A549 (cell line): ENCODE data around the gene PGAP3. TPM values are rescaled to one million over a fixed set of nuclear protein-coding genes. Genes with fewer than 3 reads are reported as not detected.

Experiments used
- ATAC-seq, 2 experiments: fragments of 200-7000 bp in 1 of 2; fragments of >200 bp in 1 of 2; cut with Nextera tagmentation in 1 of 2; cut with Tn5 transposase in 1 of 2; 3 replicates each; pipeline versions ENCODE4 v1.8.0 to v1.9.1; 2018 to 2020; ENCODE audit warnings: mild to moderate bottlenecking in 1 of 2, moderate library complexity in 1 of 2
- CTCF ChIA-PET: fragments of 300-600 bp; sonication (Branson Sonifier 250); formaldehyde crosslinking; extraction: SDS; loops from one replicate; lab custom pipeline; 2021; ENCODE audit warnings: antibody characterized with exemption, inconsistent platforms; lab: Yijun Ruan, JAX
- POLR2A ChIA-PET: fragments of 350-600 bp; formaldehyde crosslinking; extraction: SDS; loops from one replicate; lab custom pipeline; 2021; ENCODE audit warnings: antibody characterized with exemption, inconsistent platforms; lab: Yijun Ruan, JAX
- DNase-seq, 2 experiments: peaks; one replicate each; pipeline versions ENCODE4 v3.0.0 to v3.0.0-alpha.2; 2011 to 2016; ENCODE audit warnings: low read depth in 1 of 2, low spot score in 1 of 2
- FAIRE-seq: peaks from 2 replicates; lab custom pipeline; 2011; peaks lifted over from hg19 to GRCh38; lab: Jason Lieb, UNC
- H3K27ac ChIP-seq, 2 experiments: fragments of >200 bp; sonication (Bioruptor Twin); formaldehyde crosslinking; 3 replicates each; pipeline ENCODE4 v1.5.1; 2016 to 2017
- H3K4me1 ChIP-seq: fragments of >200 bp; sonication (Bioruptor Twin); formaldehyde crosslinking; 3 replicates; pipeline ENCODE4 v1.6.1; 2016
- H3K4me2 ChIP-seq: fragments of >200 bp; sonication (Bioruptor Twin); formaldehyde crosslinking; 3 replicates; pipeline ENCODE4 v1.6.1; 2016
- H3K4me3 ChIP-seq: fragments of >200 bp; sonication (Bioruptor Twin); formaldehyde crosslinking; 3 replicates; pipeline ENCODE4 v1.5.1; 2016
- H3K9me3 ChIP-seq: fragments of >200 bp; sonication (Bioruptor Twin); formaldehyde crosslinking; 3 replicates; pipeline ENCODE4 v1.6.1; 2016
- BHLHE40 ChIP-seq: IDR thresholded peaks from 2 replicates; pipeline ENCODE4 v1.6.1; 2012; ENCODE audit warnings: low read depth, low read length, inconsistent platforms
- CBX2 ChIP-seq: fragments of 200-600 bp; sonication (generic); IDR thresholded peaks from 2 replicates; pipeline ENCODE4 v1.6.1; 2016; ENCODE audit warnings: low read depth, mild to moderate bottlenecking, borderline replicate concordance
- CBX8 ChIP-seq: fragments of 200-600 bp; sonication (generic); IDR thresholded peaks from 2 replicates; pipeline ENCODE4 v1.6.1; 2016
- CEBPB ChIP-seq, 2 experiments: fragments of >200 bp in 1 of 2; sonication (Bioruptor Twin) in 1 of 2; formaldehyde crosslinking in 1 of 2; IDR thresholded peaks; 2 replicates each; pipeline ENCODE4 v1.6.1; 2012 to 2016
- CHD4 ChIP-seq: fragments of 200-600 bp; sonication (generic); IDR thresholded peaks from 2 replicates; pipeline ENCODE4 v1.6.1; 2016; ENCODE audit warnings: antibody characterized with exemption, mild to moderate bottlenecking, borderline replicate concordance
- ESRRA ChIP-seq: fragments of 150-350 bp; IDR thresholded peaks from 2 replicates; pipeline ENCODE4 v1.6.1; 2014; ENCODE audit warnings: mild to moderate bottlenecking, low read length, borderline replicate concordance
- FOSB ChIP-seq: fragments of 250-450 bp; sonication (Bioruptor Pico); IDR thresholded peaks from 2 replicates; pipeline ENCODE4 v1.5.0; 2020; ENCODE audit warnings: mild to moderate bottlenecking, moderate library complexity
- FOSL2 ChIP-seq, 2 experiments: fragments of 450-650 bp in 1 of 2; fragments of >200 bp in 1 of 2; sonication (Bioruptor Twin) in 1 of 2; formaldehyde crosslinking; IDR thresholded peaks; 2 replicates each; pipeline versions ENCODE4 v1.5.0 to v1.6.1; 2016 to 2020; ENCODE audit warnings: mild to moderate bottlenecking in 1 of 2, moderate library complexity in 1 of 2
- HEYL ChIP-seq: fragments of 250-450 bp; sonication (Bioruptor Pico); IDR thresholded peaks from 2 replicates; pipeline ENCODE4 v1.8.0; 2021; ENCODE audit warnings: mild to moderate bottlenecking, moderate library complexity
- HMGXB4 ChIP-seq: fragments of 250-450 bp; sonication (Bioruptor Pico); IDR thresholded peaks from 2 replicates; pipeline ENCODE4 v1.5.0; 2021; ENCODE audit warnings: mild to moderate bottlenecking, moderate library complexity, borderline replicate concordance
- HOXA7 ChIP-seq: fragments of 250-450 bp; sonication (Bioruptor Pico); IDR thresholded peaks from 2 replicates; pipeline ENCODE4 v1.5.0; 2020; ENCODE audit warnings: mild to moderate bottlenecking, moderate library complexity
- HOXB5 ChIP-seq: fragments of 250-450 bp; sonication (Bioruptor Pico); IDR thresholded peaks from 2 replicates; pipeline ENCODE4 v1.5.0; 2020; ENCODE audit warnings: mild to moderate bottlenecking, moderate library complexity
- JUNB ChIP-seq: fragments of >200 bp; sonication (Bioruptor Twin); formaldehyde crosslinking; IDR thresholded peaks from 2 replicates; pipeline ENCODE4 v1.6.1; 2016
- KDM1A ChIP-seq: fragments of 200-600 bp; sonication (generic); IDR thresholded peaks from 2 replicates; pipeline ENCODE4 v1.6.1; 2016; ENCODE audit warnings: low read depth, mild to moderate bottlenecking
- KDM5A ChIP-seq: fragments of 200-600 bp; sonication (generic); IDR thresholded peaks from 2 replicates; pipeline ENCODE4 v1.6.1; 2016; ENCODE audit warnings: antibody characterized with exemption, mild to moderate bottlenecking
- MYC ChIP-seq: IDR thresholded peaks from 2 replicates; pipeline ENCODE4 v1.6.1; 2012; ENCODE audit warnings: mild to moderate bottlenecking, inconsistent platforms, low read length, improper control_type of control experiment, borderline replicate concordance
- NFE2L2 ChIP-seq: fragments of 150-350 bp; conservative IDR thresholded peaks from 2 replicates; pipeline ENCODE4 v1.6.1; 2014; ENCODE audit warnings: low read length
- PBX3 ChIP-seq: IDR thresholded peaks from 2 replicates; pipeline ENCODE4 v1.6.1; 2012
- POLR2A ChIP-seq: IDR thresholded peaks from 2 replicates; pipeline ENCODE4 v1.6.1; 2012; ENCODE audit warnings: mild to moderate bottlenecking, low read length
- RARB ChIP-seq: fragments of 250-450 bp; sonication (Bioruptor Pico); IDR thresholded peaks from 2 replicates; pipeline ENCODE4 v1.8.0; 2021; ENCODE audit warnings: mild to moderate bottlenecking, moderate library complexity
- RCOR1 ChIP-seq: fragments of 150-350 bp; IDR thresholded peaks from 2 replicates; pipeline ENCODE4 v1.6.1; 2014; ENCODE audit warnings: antibody characterized with exemption, low read length, low read depth
- RNF2 ChIP-seq: fragments of 200-600 bp; sonication (generic); IDR thresholded peaks from 2 replicates; pipeline ENCODE4 v1.6.1; 2016; ENCODE audit warnings: low read depth, mild to moderate bottlenecking, antibody characterized with exemption, moderate library complexity, borderline replicate concordance
- SREBF2 ChIP-seq: fragments of 450-650 bp; IDR thresholded peaks from 2 replicates; pipeline ENCODE4 v1.6.1; 2014; ENCODE audit warnings: mild to moderate bottlenecking, moderate library complexity
- ZC3H11A ChIP-seq: fragments of 450-650 bp; IDR thresholded peaks from 2 replicates; pipeline ENCODE4 v1.6.1; 2014; ENCODE audit warnings: antibody characterized with exemption, mild to moderate bottlenecking
- ZFP36 ChIP-seq: fragments of 450-650 bp; IDR thresholded peaks from 2 replicates; pipeline ENCODE4 v1.6.1; 2014; ENCODE audit warnings: borderline replicate concordance; ENCODE audit not compliant: partially characterized antibody
- ZNF302 ChIP-seq: fragments of 250-450 bp; sonication (Bioruptor Pico); IDR thresholded peaks from 2 replicates; pipeline ENCODE4 v1.9.0; 2021; ENCODE audit warnings: inconsistent platforms, mild to moderate bottlenecking, moderate library complexity
- ZSCAN20 ChIP-seq: fragments of 250-450 bp; sonication (Bioruptor Pico); IDR thresholded peaks from 2 replicates; pipeline ENCODE4 v1.8.0; 2022; ENCODE audit warnings: mild to moderate bottlenecking, moderate library complexity
- WGBS: methylation state at CpG from one replicate; pipeline ENCODE4 v1.1.6; 2017; ENCODE audit errors: missing lambda C conversion rate; 5-methylcytosine and 5-hydroxymethylcytosine counted together
- polyA plus RNA-seq, 4 experiments: library from polyadenylated mRNA; depleted of rRNA in 3 of 4; stranded (reverse); fragments of >200 nt; fragmentation: RNase III in 1 of 4; extraction: RNeasy Plus Mini Kit Qiagen cat#74134 plus additional on column Dnase treatment in 1 of 4; gene quantifications; 2 replicates in 3 of 4; 3 replicates in 1 of 4; pipeline ENCODE4 v1.2.3, GENCODE V29; 2011 to 2017
- TF ChIP-seq, protein P1 (sequence below): IDR thresholded peaks from 2 replicates; pipeline ENCODE4 v1.6.1; 2012

The PGAP3 gene
- polyA plus RNA-seq, 2 of the 4 experiments (the other 2 are of a cell fraction), result 7.3 to 8.5 TPM

- FAIRE-seq, result no peak
Observed at GRCh38 chr17:39666231-39666600, 21.6 kb downstream of the PGAP3 start.

DNA sequence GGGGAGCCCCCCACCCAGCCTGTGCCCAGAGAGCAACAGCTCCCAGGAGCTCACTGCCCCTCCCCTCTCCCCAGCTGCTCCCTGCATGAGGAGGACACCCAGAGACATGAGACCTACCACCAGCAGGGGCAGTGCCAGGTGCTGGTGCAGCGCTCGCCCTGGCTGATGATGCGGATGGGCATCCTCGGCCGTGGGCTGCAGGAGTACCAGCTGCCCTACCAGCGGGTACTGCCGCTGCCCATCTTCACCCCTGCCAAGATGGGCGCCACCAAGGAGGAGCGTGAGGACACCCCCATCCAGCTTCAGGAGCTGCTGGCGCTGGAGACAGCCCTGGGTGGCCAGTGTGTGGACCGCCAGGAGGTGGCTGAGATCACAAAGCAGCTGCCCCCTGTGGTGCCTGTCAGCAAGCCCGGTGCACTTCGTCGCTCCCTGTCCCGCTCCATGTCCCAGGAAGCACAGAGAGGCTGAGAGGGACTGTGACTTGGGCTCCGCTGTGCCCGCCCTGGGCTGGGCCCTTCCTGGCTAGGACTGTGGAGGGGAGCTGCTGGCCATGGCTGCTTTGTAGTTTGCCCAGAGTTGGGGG is 22.1 kb downstream of the PGAP3 start:
- Histone ChIP-seq H3K27ac (peak overlapping the region in 1 of 2 experiments; percentile 44; a peak in 3 of 6 replicates), H3K4me1 (peaks cover 61% of the 10 kb centered on the region), H3K9me3 (no peaks in the 10 kb centered on the region), H3K4me2 (peak overlapping the region; percentile 24), H3K4me3 (no peak overlapping the region)
- POLR2A ChIA-PET, result interaction anchor here (0.7 to 1.5 kb wide), 4 partner anchors 22 to 64 kb away, joined by 3 to 5 read pairs (median 4); partner anchors contain the start of genes ERBB2 and PGAP3
- TF ChIP-seq FOSL2 (IDR thresholded peaks at IDR 0.05) (no peak), FOSL2 (CRISPR knock-in tag; IDR thresholded peaks at IDR 0.05) (no peak), RCOR1 (no peak), ZC3H11A (no peak), CBX8 (no peak), HEYL (CRISPR knock-in tag) (no peak), PBX3 (no peak), BHLHE40 (no peak), JUNB (no peak), KDM1A (no peak), HMGXB4 (no peak), CEBPB (IDR thresholded peaks at IDR 0.05) (no peak), RARB (CRISPR knock-in tag) (no peak), RNF2 (no peak), HOXB5 (CRISPR knock-in tag) (no peak), ESRRA (no peak), KDM5A (no peak), NFE2L2 (no peak), ZSCAN20 (no peak), MYC (no peak)
- TF ChIP-seq, protein P1, sequence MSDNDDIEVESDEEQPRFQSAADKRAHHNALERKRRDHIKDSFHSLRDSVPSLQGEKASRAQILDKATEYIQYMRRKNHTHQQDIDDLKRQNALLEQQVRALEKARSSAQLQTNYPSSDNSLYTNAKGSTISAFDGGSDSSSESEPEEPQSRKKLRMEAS, result no peak
- ATAC-seq, result peak; percentile 60 to 69
- peak; percentile 62 to 91 for DNase-seq
- 58% methylated on average over 9 of the region's 17 CpGs for WGBS
- no peak for FAIRE-seq
- CTCF ChIA-PET, result interaction anchor here (0.7 to 50.7 kb wide), 16 partner anchors 9 to 315 kb away, joined by 3 to 1391 read pairs (median 4); partner anchors contain the start of genes ERBB2, MIEN1, PGAP3 and PPP1R1B

More at GRCh38 chr17:39666231-39666600, 21.6 kb downstream of the PGAP3 start:
- peak in 1 of 2 experiments; percentile 28 for DNase-seq
- H3K9me3 ChIP-seq, result no peaks in the 10 kb centered on the region
- ChIA-PET POLR2A (interaction anchor here (0.7 to 1.5 kb wide), 3 partner anchors 22 to 63 kb away, joined by 4 to 5 read pairs (median 4); partner anchors contain the start of genes ERBB2 and PGAP3), CTCF (interaction anchor here (0.6 to 50.7 kb wide), 15 partner anchors 9 to 314 kb away, joined by 3 to 1391 read pairs (median 4); partner anchors contain the start of genes ERBB2, MIEN1, PGAP3 and PPP1R1B)
- WGBS, result 57% methylated on average over 2 of the region's 2 CpGs
- ATAC-seq, result no peak
- peaks cover 61% of the 10 kb centered on the region for H3K4me1 ChIP-seq
- H3K4me3 ChIP-seq, result no peak overlapping the region
- no peak for TF ChIP-seq KDM1A
- no peak for TF ChIP-seq ESRRA
- no peak for TF ChIP-seq HOXA7 (CRISPR knock-in tag)
- TF ChIP-seq RARB (CRISPR knock-in tag), result no peak
- TF ChIP-seq CHD4, result no peak
- no peak for TF ChIP-seq FOSL2 (IDR thresholded peaks at IDR 0.05)
- no peak for TF ChIP-seq FOSL2 (CRISPR knock-in tag; IDR thresholded peaks at IDR 0.05)
- no peak for TF ChIP-seq CBX8
- TF ChIP-seq ZNF302, result no peak
- TF ChIP-seq, protein P1, result no peak
- TF ChIP-seq CBX2, result no peak
- TF ChIP-seq FOSB, result no peak
- no peak for TF ChIP-seq BHLHE40
- TF ChIP-seq SREBF2, result no peak
- no peak for TF ChIP-seq PBX3
- no peak for TF ChIP-seq RNF2
- no peak for TF ChIP-seq ZFP36
- TF ChIP-seq POLR2A, result no peak
- H3K4me2 ChIP-seq, result peak overlapping the region; percentile 24
- H3K27ac ChIP-seq, result peak overlapping the region in 1 of 2 experiments; percentile 44; a peak in 3 of 6 replicates
